ENCODE results near the gene AMOT. TPM values are rescaled to one million over a fixed set of nuclear protein-coding genes. Genes with fewer than 3 reads are reported as not detected.

The AMOT gene
- total RNA-seq, 1 experiment from 2014 or later, result 66.3 TPM

DNA sequence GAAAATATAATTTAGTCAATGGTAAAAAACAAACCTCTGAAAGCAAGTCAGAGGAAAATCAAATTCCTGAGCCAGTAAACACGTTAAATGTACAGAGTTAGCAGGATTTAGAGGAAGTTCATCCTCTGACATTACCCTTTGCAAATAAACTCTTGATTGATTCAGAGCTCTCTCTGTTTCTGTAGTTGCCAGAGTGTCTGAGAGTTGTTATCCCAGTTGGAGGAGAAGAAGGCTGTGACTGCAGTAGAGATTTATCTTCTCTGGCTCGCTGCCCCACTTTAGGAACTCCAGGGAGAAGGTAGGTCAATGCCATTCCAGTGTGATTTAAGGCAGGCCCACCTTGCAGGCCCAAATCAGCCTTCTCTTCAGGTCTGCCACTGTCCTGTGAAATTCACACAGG lies 6.2 kb upstream of the AMOT start:
- Mint-ChIP-seq H3K27me3 (ENCODE audit: insufficient read depth, unreplicated experiment) (no peaks in the 10 kb centered on the region), H3K9me3 (ENCODE audit: unreplicated experiment) (no peaks in the 10 kb centered on the region), H3K4me3 (ENCODE audit: unreplicated experiment) (no peak overlapping the region), H3K36me3 (ENCODE audit: insufficient read depth, unreplicated experiment) (no peaks in the 10 kb centered on the region), H3K27ac (ENCODE audit: unreplicated experiment) (no peak overlapping the region), H3K4me1 (ENCODE audit: low read depth, unreplicated experiment) (peaks cover 19% of the 10 kb centered on the region)
- Histone ChIP-seq H3K4me3 (ENCODE audit: low read depth, low read length) (no peak overlapping the region), H3K4me1 (peaks cover 19% of the 10 kb centered on the region), H3K9me3 (no peaks in the 10 kb centered on the region), H3K36me3 (ENCODE audit: control insufficient read depth, insufficient read depth, low read length) (no peaks in the 10 kb centered on the region), H3K27me3 (replicated peaks; ENCODE audit: control insufficient read depth, insufficient read depth, low read length) (no peaks in the 10 kb centered on the region)
- BruUV-seq (replicated peaks), result no TSS peak
- CTCF ChIA-PET, result no interaction called here
- intact Hi-C loops (cut with micrococcal nuclease; ENCODE audit: unreplicated experiment), result no loop called here
- no peak for DNase-seq
- POLR2A ChIA-PET, result no interaction called here
- TF ChIP-seq, protein P1, sequence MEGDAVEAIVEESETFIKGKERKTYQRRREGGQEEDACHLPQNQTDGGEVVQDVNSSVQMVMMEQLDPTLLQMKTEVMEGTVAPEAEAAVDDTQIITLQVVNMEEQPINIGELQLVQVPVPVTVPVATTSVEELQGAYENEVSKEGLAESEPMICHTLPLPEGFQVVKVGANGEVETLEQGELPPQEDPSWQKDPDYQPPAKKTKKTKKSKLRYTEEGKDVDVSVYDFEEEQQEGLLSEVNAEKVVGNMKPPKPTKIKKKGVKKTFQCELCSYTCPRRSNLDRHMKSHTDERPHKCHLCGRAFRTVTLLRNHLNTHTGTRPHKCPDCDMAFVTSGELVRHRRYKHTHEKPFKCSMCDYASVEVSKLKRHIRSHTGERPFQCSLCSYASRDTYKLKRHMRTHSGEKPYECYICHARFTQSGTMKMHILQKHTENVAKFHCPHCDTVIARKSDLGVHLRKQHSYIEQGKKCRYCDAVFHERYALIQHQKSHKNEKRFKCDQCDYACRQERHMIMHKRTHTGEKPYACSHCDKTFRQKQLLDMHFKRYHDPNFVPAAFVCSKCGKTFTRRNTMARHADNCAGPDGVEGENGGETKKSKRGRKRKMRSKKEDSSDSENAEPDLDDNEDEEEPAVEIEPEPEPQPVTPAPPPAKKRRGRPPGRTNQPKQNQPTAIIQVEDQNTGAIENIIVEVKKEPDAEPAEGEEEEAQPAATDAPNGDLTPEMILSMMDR (IDR thresholded peaks at IDR 0.05; ENCODE audit: insufficient read depth in 1 of 2, low read depth in 1 of 2, low read length in 1 of 2, severe bottlenecking in 1 of 2, unreplicated experiment in 1 of 2), result no peak

DNA sequence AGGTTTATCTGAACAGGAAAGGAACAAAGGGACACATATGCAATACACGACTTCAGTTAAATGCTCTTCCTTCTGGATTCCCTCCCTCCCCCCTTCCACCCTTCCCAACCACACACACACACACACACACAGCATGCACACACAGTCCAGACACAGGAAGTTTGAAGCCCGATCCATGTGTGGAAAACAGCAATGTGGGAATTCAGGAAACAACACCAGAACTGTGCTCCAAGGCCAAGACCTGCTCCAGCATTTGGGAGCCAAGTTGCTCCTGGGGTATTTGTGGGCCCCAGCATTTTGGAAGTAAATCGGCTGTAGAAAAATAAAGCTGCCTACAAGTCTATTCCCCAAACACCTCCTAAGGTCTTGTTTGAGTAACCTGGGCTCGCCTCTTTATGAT lies 5.6 kb upstream of the AMOT start:
- H3K27me3 ChIP-seq (replicated peaks; ENCODE audit: control insufficient read depth, insufficient read depth, low read length), result no peaks in the 10 kb centered on the region
- no peak for DNase-seq
- intact Hi-C loops (cut with micrococcal nuclease; ENCODE audit: unreplicated experiment), result no loop called here
- H3K4me3 ChIP-seq (ENCODE audit: low read depth, low read length), result no peak overlapping the region
- no peaks in the 10 kb centered on the region for H3K9me3 ChIP-seq
- H3K4me1 ChIP-seq, result peaks cover 19% of the 10 kb centered on the region
- H3K27ac Mint-ChIP-seq (ENCODE audit: unreplicated experiment), result no peak overlapping the region
- ChIA-PET CTCF (no interaction called here), POLR2A (no interaction called here)
- no peaks in the 10 kb centered on the region for H3K9me3 Mint-ChIP-seq (ENCODE audit: unreplicated experiment)
- H3K4me1 Mint-ChIP-seq (ENCODE audit: low read depth, unreplicated experiment), result peaks cover 18% of the 10 kb centered on the region
- TF ChIP-seq, protein P1 (IDR thresholded peaks at IDR 0.05; ENCODE audit: insufficient read depth in 1 of 2, low read depth in 1 of 2, low read length in 1 of 2, severe bottlenecking in 1 of 2, unreplicated experiment in 1 of 2), result no peak
- BruUV-seq (replicated peaks), result no TSS peak
- H3K4me3 Mint-ChIP-seq (ENCODE audit: unreplicated experiment), result no peak overlapping the region
- H3K36me3 Mint-ChIP-seq (ENCODE audit: insufficient read depth, unreplicated experiment), result no peaks in the 10 kb centered on the region
- H3K36me3 ChIP-seq (ENCODE audit: control insufficient read depth, insufficient read depth, low read length), result no peaks in the 10 kb centered on the region
- H3K27me3 Mint-ChIP-seq (ENCODE audit: insufficient read depth, unreplicated experiment), result no peaks in the 10 kb centered on the region

DNA sequence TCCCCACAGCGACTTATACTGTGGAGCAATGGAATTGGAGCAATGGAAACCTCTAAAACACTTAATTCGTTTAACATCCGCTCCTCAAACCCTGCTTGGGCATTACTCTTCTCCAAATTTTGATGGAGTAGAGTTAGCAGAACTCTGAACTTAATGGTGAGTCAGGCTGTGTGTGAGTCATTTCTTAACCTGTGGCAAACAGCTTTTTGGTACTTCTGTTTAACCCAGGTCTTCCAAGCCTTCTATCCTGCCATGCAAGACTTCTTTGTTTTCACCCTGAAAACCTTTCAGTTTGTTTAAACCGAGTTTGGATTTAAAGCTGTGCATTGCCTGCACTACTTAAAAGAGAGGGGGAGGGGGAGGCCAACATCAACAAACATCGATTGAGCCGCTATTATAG lies 3.6 kb upstream of the AMOT start:
- intact Hi-C loops (cut with micrococcal nuclease; ENCODE audit: unreplicated experiment), result loop anchor here (5.0 kb wide), 1 partner anchor 82 kb away; no protein-coding TSS in a partner anchor
- Histone ChIP-seq H3K27me3 (replicated peaks; ENCODE audit: control insufficient read depth, insufficient read depth, low read length) (no peaks in the 10 kb centered on the region), H3K4me1 (0 out of 2 replicates have a peak, but pooled peaks cover 5% of the 10 kb centered on the region), H3K4me3 (ENCODE audit: low read depth, low read length) (no peak overlapping the region), H3K36me3 (ENCODE audit: control insufficient read depth, insufficient read depth, low read length) (no peaks in the 10 kb centered on the region), H3K9me3 (no peaks in the 10 kb centered on the region)
- H3K27me3 Mint-ChIP-seq (ENCODE audit: insufficient read depth, unreplicated experiment), result no peaks in the 10 kb centered on the region
- H3K27ac Mint-ChIP-seq (ENCODE audit: unreplicated experiment), result no peak overlapping the region
- no peak for DNase-seq
- H3K36me3 Mint-ChIP-seq (ENCODE audit: insufficient read depth, unreplicated experiment), result no peaks in the 10 kb centered on the region
- H3K9me3 Mint-ChIP-seq (ENCODE audit: unreplicated experiment), result no peaks in the 10 kb centered on the region
- no peak overlapping the region for H3K4me3 Mint-ChIP-seq (ENCODE audit: unreplicated experiment)
- ChIA-PET POLR2A (no interaction called here), CTCF (no interaction called here)
- BruUV-seq (replicated peaks), result no TSS peak
- TF ChIP-seq, protein P1 (IDR thresholded peaks at IDR 0.05; ENCODE audit: insufficient read depth in 1 of 2, low read depth in 1 of 2, low read length in 1 of 2, severe bottlenecking in 1 of 2, unreplicated experiment in 1 of 2), result no peak
- peaks cover 11% of the 10 kb centered on the region for H3K4me1 Mint-ChIP-seq (ENCODE audit: low read depth, unreplicated experiment)
